SK-N-SH (cell line): ENCODE data around the gene COL4A4.

Experiments used
- CTCF ChIP-seq: fragments of 200-600 bp; sonication (generic); IDR thresholded peaks from 2 replicates; pipeline ENCODE4 v1.6.1; 2017; ENCODE audit warnings: antibody characterized with exemption, mild to moderate bottlenecking, moderate library complexity
- EP300 ChIP-seq, 2 experiments: IDR thresholded peaks; 2 replicates each; pipeline versions ENCODE4 v1.4.0 to v1.6.1; 2012; ENCODE audit warnings: borderline replicate concordance in 1 of 2, low read depth in 1 of 2, low read length in 1 of 2
- FOSL2 ChIP-seq: IDR thresholded peaks from 2 replicates; pipeline ENCODE4 v1.4.0; 2012; ENCODE audit warnings: low read depth, mild to moderate bottlenecking, moderate library complexity, borderline replicate concordance
- FOXJ3 ChIP-seq: sonication (generic); formaldehyde crosslinking; IDR thresholded peaks from 2 replicates; pipeline ENCODE4 v1.5.1; 2020; ENCODE audit warnings: mild to moderate bottlenecking, missing genetic modification reagents
- GABPA ChIP-seq: IDR thresholded peaks from 2 replicates; pipeline ENCODE4 v1.4.0; 2012; ENCODE audit warnings: low read depth, mild to moderate bottlenecking
- IRF3 ChIP-seq: fragments of 150-350 bp; IDR thresholded peaks from 2 replicates; pipeline ENCODE4 v1.6.1; 2016; ENCODE audit warnings: mild to moderate bottlenecking, low read depth, low read length
- RAD21 ChIP-seq: IDR thresholded peaks from 2 replicates; pipeline ENCODE4 v1.6.1; 2012; ENCODE audit warnings: mild to moderate bottlenecking, low read length
- TEAD4 ChIP-seq: IDR thresholded peaks from 2 replicates; pipeline ENCODE4 v1.4.0; 2012; ENCODE audit warnings: mild to moderate bottlenecking, borderline replicate concordance; ENCODE audit not compliant: insufficient read depth
- USF2 ChIP-seq: fragments of 150-350 bp; IDR thresholded peaks from 2 replicates; pipeline ENCODE4 v1.6.1; 2017; ENCODE audit warnings: antibody characterized with exemption, low read length, low read depth, borderline replicate concordance

GRCh38 chr2:226993171-226993570, 170.8 kb downstream of the COL4A4 start:
- TF ChIP-seq CTCF, result no peak
- TF ChIP-seq IRF3, result no peak
- TF ChIP-seq RAD21, result no peak
- TF ChIP-seq TEAD4, result no peak
- no peak for TF ChIP-seq GABPA
- TF ChIP-seq FOXJ3 (CRISPR knock-in tag), result no peak
- no peak for TF ChIP-seq EP300 (IDR thresholded peaks at IDR 0.05; ENCODE audit: borderline replicate concordance in 1 of 2, low read depth in 1 of 2, low read length in 1 of 2)
- TF ChIP-seq FOSL2, result no peak
- TF ChIP-seq USF2, result no peak
